Measurements from ENCODE around the gene ANKRD39.

GRCh38 chr2:96893289-96894150 is 35.7 kb upstream of the ANKRD39 start:
- TF ChIP-seq EP300 (IDR thresholded peaks at IDR 0.05) (no peak), POLR2AphosphoS5 (IDR thresholded peaks at IDR 0.05) (no peak)

Measured in gastroesophageal sphincter (tissue), 2 donors.